DMS79 (cell line): ENCODE data around the gene VSX2.

Source experiments
- DNase-seq: peaks from one replicate; lab custom pipeline; 2025; lab: John Stamatoyannopoulos, UW

VSX2 gene

GRCh38 chr14:74221741-74222140, 17.5 kb upstream of the VSX2 start:
- DNase-seq: no peak

- DNase-seq: no peak
Observed at GRCh38 chr14:74223016-74223415, 16.2 kb upstream of the VSX2 start.

- no peak for DNase-seq
Observed at GRCh38 chr14:74231784-74232183, 7.5 kb upstream of the VSX2 start.

DNA sequence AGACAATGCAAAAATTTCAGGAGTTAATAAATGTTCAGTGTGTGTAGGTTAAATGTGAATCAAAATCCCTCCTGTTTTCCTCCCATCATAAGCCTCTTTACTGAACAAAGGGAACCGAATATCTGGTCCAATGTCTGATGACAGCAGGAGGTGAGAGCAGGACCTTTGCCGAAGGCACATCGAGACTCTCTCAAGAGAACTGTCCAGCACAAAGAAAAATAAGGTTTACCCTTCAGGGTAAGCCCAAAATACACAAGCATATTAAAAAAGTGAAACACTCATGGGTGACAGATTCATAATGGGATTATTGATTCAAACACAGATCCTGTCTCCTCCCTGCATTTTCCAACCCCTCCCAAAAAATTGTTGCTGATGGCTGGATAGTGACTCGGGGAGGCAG, 4.2 kb upstream of the VSX2 start:
- DNase-seq: no peak

DNA sequence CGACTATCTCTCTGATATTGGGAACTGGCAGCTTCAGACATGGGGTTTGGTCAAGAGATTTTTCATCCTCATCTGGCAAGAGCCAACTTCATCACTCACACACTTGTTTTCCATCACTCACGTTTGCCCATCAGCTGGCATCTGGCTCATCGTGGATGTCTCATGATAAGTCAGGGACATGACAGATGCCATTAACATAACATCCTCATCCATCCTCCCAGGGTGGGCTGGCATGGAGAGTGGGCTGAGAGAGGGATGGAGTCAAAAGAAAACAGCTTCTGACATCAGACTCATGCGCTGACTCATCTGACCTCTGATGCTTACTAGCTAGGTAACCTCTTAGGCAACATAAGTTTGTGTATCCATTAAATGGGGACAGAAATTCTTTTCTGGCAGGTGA, 1.8 kb upstream of the VSX2 start:
- no peak for DNase-seq

DNA sequence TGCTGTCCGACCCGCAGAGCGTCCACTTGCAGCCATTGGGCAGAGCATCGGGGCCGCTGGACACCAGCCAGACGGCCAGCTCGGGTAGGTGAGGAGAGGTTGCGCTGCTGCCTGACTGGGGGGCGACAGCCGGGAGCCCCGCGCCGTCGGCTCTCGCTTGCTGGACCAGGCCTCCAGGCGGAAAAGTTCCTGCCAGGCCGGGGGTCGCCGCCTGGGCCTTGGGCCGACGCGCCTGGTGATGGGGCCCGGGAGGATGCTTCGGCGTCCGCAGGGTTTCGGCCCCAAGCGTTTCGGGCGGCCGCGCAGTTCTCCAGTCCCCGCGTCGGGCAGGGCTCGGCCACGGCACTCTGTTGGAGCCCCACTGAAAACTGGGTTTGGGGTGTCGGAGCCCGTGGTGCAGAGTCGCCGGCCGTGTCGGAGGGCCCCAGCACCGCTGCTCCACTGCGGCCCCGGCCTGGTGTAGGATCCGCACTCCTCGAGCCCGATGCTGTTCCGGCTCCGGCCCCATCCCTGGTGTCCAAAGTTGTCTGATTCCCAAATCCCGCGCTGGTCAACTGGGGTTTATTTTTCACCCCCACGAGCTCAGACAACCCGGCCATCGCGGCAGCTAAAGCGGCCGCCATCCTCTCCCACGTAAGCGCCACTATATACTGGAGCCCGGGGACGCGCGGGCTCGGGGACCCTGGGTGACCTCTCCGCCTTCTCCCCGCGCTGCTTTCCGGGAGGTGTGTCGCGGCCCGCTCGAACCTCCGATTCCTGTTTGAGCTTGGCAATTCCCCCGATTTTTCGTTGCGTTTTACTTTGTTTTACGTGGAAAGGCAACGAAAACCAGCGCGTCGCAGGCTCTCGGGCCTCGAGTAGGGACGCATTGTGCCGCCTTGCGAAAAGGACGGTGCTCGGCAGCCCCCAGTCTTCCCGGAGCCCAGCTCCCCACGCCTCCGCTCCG, 872 bp downstream of the VSX2 start:
- no peak for DNase-seq

DNA sequence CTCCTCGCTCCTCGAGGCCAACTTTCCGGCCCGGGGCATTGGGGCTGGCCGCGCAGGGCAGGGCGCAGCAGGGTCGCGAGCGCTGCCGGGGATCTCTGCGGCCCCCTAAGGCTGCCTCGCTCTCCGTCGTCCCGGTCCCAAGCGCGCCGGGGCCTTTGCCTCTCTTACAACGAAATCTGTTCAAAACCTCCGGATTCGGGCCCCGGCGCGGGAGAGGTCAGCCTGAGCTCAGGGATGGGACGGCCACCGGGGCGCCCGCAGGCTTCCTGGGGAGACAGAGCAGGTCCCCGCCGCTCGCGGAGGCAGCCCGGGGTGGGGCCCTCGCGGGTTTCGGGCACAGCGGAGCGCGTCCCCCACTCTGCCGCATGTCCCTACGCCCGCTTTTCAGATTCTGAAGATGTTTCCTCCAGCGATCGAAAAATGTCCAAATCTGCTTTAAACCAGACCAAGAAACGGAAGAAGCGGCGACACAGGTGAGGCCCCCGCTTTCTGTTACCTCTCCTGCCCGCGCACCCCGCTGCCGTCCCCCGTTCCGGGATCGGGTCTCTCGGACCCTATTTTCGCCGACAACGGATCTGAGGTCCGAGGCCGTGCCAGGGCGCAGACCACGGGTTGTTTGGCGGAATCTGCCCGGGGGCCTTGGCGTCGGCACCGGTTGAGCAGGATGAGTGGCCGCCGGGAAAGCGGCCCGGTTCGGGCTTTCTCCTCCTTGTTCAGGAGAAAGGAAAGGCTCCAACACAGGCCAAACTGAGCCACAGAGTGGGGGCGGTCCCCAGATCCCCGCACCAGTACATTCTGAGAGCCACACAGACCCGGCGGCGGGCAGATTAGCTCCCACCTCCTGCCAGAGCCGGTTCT, 1.8 kb downstream of the VSX2 start:
- no peak for DNase-seq

DNA sequence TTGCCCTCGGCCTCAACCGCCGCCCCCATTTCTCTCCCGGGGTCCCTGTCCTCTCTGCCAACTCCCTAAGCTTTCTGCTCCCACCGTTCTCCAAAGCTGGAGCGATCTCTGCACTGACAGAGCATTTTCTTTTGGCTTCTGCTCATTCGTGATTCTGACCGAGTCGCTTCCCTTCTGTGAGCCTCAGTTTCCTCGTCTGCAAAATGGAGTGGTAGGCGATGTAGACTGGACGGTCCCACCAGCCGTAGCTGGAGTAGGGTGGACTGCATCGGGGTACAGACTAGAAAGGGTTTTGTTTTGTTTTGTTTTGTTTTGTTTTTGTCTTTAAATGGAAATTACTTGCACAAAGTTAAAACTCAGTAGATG, 2.4 kb downstream of the VSX2 start:
- DNase-seq: no peak

DNA sequence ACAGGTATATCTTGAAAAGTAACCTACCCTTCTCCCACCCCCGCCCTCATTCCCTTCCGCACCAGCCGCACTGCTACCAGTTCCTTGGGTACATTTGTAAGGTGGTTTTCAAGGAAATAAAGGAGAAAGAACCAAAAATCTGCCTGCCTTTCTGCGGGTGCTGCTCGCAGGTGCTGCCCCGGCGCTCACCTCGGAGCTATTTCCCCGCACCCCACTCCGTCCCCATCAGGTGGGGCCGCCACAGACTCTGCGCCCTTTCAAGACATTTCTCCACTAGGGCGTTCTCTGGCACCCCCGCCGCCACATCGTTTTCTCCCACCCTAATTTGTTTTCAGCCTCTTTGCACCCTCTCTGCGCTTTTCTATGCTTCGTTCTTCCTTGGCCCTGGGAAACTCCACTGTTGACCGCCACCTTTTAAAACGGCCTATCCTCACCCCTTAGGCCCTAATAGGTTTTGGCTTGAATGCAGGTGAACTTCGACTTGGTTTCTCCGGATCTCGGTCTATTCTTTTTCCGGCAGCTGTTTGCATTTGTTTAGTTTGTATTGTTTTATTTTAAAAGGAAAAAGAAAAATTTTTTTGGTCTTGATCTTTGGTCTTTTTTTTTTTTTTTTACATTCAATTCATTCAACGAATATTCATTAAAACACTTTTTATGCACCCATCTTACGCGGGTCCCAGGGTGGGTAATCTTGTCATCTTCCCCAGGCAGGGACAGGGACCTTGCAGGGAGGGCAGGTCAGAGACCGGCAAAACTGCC, 3.0 kb downstream of the VSX2 start:
- no peak for DNase-seq

DNA sequence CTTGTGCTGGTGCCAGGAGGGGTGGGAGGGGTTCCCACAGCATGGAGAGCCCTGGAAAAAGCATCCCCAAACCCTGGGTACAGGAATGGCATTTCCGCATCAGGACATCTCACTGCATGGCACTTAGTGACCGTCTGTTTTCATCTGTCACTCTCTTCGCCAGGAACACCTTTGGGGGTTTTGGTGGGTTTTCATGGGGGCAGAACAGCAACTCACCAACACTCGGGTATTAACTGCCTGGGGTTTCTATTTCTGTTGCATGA, 3.5 kb downstream of the VSX2 start:
- no peak for DNase-seq

GRCh38 chr14:74243051-74243450, 3.8 kb downstream of the VSX2 start:
- no peak for DNase-seq

DNA sequence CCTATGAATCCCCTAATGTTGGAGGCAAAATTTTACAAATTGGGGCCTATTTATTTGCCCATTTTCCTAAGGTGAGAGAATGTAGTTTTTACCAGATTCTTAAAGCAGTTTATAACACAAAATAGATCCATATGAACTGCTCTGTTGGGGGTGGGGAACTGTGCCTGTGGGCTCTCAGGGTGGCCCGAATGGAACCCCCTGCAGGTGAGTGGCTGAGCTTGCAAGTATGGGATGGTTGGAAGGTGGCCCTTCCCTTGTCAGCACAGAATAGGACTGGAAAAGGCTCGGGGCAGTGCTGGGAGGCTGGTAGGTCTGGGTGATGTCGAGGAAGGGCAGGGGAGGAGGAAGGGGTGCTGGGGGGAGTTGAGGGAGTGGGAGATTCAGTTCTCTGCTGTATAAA, 4.9 kb downstream of the VSX2 start:
- DNase-seq: no peak

DNA sequence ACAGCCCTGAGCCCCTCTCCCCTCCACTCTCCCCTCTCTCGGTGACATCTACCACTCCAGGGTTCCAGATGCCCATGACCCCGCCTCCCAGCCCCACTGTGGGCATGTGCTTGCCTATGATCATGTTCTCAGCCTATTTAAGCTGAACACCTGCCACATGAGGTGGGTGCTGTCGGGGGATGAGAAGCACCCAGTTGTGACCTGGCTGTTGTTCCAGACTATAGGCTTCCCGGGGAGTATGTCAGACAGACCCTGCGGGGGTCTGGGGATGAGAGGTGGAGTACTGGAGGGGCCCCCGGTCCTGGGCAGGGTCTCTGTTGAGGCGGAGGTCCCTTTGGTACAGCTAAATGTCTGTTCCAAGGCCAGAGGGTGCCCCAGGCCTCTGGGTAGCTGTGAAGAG, 6.0 kb downstream of the VSX2 start:
- no peak for DNase-seq

- DNase-seq: no peak
Observed at GRCh38 chr14:74246542-74246941, 7.3 kb downstream of the VSX2 start.

DNA sequence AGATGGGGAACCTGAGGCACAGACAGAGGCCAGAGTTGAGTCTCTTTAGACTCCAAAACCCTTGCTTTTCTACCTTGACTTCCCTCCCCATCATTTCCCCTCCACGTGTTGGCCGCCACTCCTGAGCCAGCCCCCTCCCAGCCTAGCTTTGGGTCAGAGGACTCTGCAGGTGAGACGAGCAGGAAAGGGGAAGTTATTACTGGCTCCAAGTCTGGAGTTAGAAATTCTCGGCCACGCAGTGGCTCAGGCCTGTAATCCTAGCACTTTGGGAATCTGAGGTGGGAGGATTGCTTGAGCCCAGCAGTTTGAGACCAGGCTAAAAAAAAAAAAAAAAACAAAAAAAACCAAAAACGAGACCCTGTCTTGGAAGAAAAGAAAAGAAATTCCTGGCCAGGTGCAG, 8.8 kb downstream of the VSX2 start:
- DNase-seq: no peak

DNA sequence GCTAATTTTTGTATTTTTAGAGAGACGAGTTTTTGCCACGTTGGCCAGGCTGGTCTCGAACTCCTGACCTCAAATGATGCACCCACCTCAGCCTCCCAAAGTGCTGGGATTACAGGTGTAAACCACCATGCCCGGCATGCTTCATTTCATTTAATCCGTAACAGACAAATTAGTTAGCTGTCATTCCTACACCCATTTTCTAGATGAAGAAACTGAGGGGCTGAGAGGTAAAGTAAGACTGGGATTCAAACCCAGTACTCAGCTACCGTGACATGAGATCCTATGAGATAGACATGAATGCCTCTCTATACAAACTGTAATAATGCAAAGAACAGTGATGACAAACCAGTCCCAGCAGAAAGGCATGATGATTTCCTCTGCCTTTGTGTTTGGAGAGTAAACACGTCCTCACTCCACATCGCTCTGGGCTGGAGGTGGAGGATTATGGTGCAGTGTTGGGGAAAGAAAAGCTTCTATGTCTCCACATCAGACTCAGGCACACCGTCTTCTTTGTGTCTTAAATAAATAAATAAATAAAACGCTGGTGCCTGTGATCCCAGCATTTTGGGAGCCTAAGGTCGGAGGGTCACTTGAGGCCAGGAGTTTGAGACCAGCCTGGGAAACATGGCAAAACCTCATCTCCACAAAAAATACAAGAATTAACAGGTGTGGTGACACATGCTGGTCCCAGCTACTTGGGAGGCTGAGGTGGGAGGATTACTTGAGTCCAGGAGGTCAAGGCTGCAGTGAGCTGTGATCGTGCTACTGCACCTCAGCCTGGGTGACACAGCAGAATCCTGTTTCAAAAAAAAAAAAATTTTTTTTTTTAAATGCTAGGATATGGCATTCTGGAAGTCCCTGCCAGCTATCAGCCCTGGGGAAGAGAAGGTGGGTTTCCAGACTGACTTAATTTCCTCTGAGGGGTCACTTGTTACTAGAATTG, 10.5 kb downstream of the VSX2 start:
- no peak for DNase-seq

DNA sequence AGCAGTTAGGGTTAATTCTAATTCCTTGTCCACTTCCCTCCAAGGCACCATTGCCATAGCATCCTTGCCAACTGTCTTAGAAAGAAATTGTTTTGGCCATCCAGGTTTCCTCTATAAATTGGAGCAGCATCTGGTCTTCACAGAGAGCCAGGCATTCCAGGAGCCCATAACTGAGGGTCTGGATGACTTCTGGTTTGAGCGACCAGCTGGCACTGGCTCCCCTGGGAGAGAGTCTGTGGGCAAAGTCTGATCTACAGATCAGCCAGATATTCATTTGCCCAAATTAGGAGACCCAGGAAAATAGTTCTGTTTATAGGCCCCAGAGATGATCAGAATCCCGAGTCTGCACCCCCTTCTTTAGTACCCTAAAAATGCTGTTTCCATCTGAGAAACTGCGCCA, 16.0 kb downstream of the VSX2 start:
- no peak for DNase-seq

GRCh38 chr14:74257078-74257940, 18.1 kb downstream of the VSX2 start:
- no peak for DNase-seq

DNA sequence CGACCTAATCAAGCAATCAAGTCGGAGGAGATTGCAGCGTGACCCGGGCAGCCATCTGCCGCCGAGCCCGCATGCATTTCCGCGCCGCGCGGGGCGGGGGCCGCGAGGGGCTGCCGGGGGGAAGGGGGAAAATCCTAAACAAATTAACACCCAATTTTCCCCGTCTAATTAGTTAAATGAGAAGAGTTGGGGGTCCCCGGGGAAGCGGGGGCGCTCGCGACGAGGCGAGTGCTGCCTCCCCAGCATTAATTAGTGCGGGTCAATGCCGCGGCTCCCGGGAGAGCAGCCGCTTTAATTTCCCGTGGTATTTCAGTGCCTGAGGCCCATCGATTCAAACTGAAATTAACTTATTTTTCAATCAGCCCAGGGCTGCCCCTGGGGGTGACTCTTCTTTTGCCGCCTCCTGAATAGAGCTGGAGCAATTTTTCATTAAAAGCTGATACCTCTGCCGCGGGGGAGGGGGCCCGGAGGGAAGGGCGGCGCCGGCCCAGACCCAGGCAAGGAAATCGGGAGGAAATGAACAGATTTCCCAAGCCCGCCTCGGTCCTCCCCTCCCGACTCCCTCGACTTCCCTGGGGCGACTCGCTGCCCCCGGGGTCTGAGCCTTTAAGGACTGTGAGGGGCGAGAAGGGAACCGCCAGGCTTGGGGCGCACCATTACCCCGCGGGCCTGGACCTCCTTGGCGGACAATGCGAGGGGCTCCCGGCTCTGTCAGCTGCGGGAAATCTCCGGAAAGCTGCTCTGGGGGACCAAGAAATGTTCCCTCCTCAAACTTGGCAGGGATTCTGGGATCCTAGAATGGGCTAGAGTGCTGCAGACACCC, 18.9 kb downstream of the VSX2 start:
- DNase-seq: no peak

DNA sequence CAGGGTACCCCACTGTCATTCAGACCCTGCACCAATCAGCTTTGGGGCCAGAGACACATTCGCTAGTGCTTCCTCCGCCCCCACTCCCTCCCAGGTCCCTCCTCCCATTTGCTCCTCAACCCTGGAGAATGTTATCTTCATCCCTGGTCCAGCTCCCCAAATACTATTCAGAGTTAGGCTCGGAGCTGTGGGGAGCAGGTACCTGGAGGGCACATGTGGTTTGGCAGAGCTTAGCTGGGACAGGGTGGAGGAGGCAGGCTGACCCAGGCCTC, 19.5 kb downstream of the VSX2 start:
- no peak for DNase-seq
